GM10266 (cell line): Measurements from ENCODE around the gene AGPAT3.

Experiments used
- DNase-seq: peaks from one replicate; pipeline ENCODE4 v3.0.0; 2012; ENCODE audit errors: extremely low spot score
- CTCF ChIP-seq: IDR thresholded peaks from 2 replicates; pipeline ENCODE4 v1.5.1; 2012; ENCODE audit warnings: mild to moderate bottlenecking, low read depth; ENCODE audit not compliant: control insufficient read depth, insufficient read depth; ENCODE audit errors: missing control alignments

Gene AGPAT3

DNA sequence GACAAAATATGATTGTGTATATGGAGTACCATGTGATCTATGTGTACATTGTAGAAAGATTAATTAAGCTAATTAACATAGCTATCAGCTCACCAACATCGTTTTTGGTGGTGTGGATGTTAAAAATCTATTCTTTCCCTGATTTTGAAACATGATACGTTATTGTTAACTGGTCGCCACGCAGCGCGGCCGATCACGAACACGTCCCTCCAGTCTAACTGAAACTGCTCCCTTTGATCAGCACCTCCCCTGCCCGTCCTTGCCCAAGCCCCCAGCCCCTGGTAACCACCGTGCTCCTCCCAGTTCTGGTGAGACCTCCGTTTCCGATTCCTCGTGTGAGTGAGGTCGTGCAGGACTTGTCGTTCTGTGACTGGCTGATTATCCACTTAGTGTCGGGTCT, 67.0 kb downstream of the AGPAT3 start:
- no peak for TF ChIP-seq CTCF
- DNase-seq: no peak

GRCh38 chr21:43933199-43933598, 68.2 kb downstream of the AGPAT3 start:
- TF ChIP-seq CTCF: no peak
- no peak for DNase-seq

GRCh38 chr21:43933680-43934079, 68.7 kb downstream of the AGPAT3 start:
- no peak for TF ChIP-seq CTCF
- DNase-seq: no peak

DNA sequence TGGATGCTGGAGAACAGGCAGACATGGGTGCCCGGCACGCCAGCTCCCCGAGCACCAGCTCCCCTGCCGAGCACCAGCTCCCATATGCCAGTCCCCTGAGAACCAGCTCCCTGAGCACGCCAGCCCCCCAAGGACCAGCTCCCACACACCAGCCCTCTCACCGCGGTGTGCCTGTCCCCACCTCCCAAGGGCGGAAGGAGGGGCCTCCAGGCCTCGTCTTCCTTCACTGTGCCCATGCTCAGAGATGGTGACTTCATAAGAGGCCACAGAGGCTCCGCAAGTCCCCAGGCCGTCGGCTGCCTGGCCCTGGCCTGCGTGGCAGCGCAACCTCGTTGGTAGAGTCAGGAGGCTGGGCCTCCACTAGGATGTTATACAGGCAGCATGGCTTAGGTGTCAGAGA, 69.1 kb downstream of the AGPAT3 start:
- DNase-seq: no peak
- no peak for TF ChIP-seq CTCF

DNA sequence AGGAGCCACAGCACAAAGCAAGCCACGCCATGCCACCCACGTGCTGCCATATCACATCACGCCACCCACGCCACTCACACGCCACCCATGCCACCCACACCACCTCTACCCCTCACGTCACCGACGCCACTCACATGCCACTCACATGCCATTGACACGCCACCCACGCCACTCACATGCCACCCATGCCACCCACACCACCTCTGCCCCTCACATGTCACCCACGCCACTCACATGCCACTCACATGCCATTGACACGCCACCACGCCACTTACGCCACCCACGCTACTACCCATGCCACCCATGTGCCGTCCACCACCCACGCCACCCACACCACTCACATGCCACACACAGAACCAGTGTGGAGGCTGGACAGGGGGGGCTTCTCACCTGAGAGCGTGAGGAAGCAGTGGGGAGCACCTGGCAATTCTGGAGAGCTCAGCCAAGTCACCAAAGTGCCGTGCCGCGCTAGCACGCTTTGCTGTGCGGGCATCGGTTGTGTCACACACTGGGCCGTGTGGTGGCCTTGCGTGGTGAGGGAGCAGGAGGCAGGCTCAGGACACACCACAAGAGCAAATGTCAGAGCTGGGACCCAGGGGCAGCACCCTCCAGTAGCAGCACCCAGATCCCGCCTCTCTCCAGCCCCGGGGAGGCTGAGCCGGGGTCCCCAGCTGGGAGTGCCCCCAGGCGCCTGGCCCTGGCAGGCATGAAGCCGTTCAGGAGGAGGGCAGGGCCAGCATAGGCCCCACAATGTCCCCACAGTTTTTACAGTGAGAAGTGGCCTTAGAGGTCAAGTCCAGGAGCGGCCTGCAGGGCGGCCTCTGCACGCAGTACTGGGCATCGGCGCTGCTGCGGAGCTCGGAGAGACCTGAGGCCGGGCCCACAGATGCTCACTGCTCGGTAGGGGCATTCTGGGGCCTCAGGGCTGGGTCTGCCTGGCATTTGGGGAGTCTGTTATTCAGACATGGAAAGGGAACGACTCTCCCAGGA, 70.0 kb downstream of the AGPAT3 start:
- DNase-seq: no peak

DNA sequence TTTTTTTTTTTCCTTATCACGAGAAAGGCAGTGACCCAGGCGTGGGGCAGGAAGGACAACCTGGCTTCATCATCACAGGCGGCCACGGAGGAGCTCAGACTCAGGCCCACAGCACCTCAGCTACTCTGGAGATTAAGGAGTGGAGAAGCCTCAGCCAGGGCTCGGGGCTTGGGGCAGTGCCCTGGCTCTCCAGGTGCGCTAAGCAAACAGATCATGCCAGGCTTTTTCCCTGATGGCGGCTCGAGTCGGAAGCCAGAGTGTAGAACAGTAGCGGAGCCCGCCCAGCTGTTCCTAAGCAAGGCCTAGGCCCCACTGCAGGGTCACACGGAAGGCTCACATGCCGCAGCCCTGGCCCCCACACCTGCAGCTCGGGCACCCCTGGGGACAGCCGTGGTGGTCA, 70.7 kb downstream of the AGPAT3 start:
- DNase-seq: no peak
- no peak for TF ChIP-seq CTCF

More for the DNA sequence above, 70.0 kb downstream of the AGPAT3 start:
- TF ChIP-seq CTCF: no peak
